HG03175 (cell line): ENCODE results near the gene MCEMP1.

Experiments
- ATAC-seq: cut with Tn5 transposase; IDR thresholded peaks from one replicate; pipeline ENCODE4 v1.9.1; 2021; ENCODE audit warnings: mild to moderate bottlenecking, moderate library complexity; ENCODE audit not compliant: unreplicated experiment

The MCEMP1 gene

GRCh38 chr19:7692417-7693088, 15.7 kb downstream of the MCEMP1 start:
- no peak for ATAC-seq

DNA sequence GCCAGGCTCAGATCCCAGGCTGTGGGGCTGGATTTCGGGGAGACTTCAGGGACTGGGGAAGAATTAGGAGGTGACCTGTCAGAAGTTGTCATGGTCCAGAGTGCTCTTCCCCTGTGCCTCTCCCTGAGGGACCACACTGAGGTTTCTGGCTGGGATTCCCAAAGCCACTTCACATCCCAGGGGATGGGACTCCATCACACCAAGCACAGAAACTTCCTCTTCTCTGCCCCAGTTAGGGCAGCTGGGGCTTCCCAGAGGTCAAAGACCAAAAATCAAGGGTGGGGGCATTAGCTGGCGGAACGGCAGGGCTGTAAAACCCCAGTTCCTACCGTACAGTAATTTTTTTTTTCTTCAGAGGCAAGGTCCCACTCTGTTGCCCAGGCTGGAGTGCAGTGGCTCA, 17.6 kb downstream of the MCEMP1 start:
- ATAC-seq: no peak

- ATAC-seq: no peak
Observed at GRCh38 chr19:7697721-7698287, 20.9 kb downstream of the MCEMP1 start.

DNA sequence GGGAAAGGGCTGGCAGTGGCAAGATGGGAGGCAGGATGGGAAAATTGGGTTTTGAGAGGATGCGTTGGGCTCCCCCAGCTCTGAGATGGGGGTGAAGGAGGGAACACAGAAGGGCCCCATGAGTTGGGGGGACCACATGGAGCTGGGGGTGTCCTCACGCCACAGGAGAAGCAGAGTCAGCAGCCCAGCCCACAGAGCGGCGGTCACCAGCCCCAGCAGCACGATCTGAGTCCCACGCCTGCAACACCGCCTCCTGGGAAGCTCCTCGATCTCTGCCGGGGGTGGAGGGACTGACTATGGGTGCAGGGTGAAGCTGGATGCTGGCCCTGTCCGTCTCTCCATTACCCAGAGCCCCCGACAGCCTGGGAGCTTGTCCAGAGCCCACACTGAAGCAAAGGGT, 21.7 kb downstream of the MCEMP1 start:
- ATAC-seq: no peak

GRCh38 chr19:7699003-7699402, 22.1 kb downstream of the MCEMP1 start:
- ATAC-seq: no peak

- no peak for ATAC-seq
Observed at GRCh38 chr19:7699417-7700401, 22.8 kb downstream of the MCEMP1 start.

DNA sequence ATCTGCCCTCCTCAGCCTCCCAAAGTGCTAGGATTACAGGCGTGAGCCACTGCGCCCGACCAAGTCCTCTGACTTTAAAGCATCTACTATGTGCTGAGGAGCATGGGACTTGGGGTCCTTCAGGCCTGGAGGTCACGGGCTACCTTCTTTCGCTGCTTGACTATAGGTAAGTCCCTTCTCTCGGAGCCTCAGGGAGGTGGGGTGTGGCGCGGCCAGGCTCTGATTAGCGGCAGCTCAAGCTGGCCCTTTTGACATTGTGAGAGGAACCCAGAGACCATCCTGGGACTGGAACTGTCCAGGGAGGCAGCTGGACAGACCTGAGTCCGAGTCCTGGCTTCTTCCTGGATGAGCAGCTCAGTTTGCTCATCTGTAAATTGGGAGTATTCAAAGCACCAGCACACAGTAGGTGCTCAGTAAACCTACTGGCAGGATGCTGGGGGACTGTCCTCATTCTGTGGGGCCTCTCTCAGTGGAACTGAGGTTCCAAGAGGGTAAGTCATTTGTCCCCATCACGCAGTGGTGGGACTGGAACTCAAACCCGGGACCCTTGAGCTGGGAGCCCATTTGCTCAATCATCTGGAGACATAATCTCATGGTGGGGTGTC, 24.3 kb downstream of the MCEMP1 start:
- no peak for ATAC-seq

- peak; percentile 59 for ATAC-seq
Observed at GRCh38 chr19:7701654-7702457, 25.0 kb downstream of the MCEMP1 start, which contains the start of gene FCER2. TSS of gene FCER2 (minus strand) at chr19:7702131. CDS start at chr19:7699760, 2,371 bp downstream.

GRCh38 chr19:7703332-7703731, 26.4 kb downstream of the MCEMP1 start:
- ATAC-seq: no peak

- ATAC-seq: no peak
Observed at GRCh38 chr19:7704280-7705060, 27.6 kb downstream of the MCEMP1 start.

DNA sequence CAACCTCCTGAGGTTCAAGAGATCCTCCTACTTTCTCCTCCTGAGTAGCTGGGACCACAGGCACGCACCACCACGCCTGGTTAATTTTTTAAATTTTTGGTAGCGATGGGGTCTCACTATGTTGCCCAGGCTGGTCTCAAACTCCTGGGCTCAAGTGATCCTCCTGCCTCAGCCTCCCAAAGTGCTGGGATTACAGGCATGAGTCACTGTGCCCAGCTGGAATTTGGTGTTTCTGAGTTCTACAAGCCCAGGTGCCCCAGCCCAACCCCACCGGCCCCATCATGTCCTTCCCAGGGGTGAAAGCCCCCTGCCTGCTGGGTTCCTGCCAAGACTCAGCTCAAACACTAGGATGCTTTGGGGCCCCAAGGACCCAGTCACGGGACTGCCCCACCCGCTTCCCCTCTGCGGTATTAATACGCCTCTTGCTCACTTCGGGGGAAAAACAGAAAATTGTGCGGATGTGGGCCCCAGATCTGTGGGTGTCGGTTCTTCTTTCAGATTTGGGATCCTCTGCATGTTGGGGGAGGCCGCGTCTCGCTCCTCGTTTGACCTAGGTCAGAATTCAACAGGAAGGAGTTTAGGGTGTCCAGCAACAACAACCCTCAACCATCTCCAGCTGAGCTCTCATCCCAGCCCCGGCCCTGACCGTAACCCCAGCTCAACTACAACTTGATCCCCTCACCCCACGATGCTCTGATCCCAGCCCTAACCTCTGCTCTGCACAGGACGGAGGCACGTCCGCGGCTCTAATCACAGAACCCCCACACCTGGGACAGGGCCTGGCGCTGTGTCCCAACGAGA, 28.7 kb downstream of the MCEMP1 start:
- peak; percentile 35 for ATAC-seq

- ATAC-seq: no peak
Observed at GRCh38 chr19:7706188-7706954, 29.5 kb downstream of the MCEMP1 start.

GRCh38 chr19:7706955-7707456, 30.1 kb downstream of the MCEMP1 start:
- ATAC-seq: no peak

GRCh38 chr19:7709932-7710460, 33.1 kb downstream of the MCEMP1 start:
- ATAC-seq: no peak

- ATAC-seq: no peak
Observed at GRCh38 chr19:7710616-7711015, 33.7 kb downstream of the MCEMP1 start.

GRCh38 chr19:7715671-7716070, 38.8 kb downstream of the MCEMP1 start:
- no peak for ATAC-seq

- no peak for ATAC-seq
Observed at GRCh38 chr19:7716762-7717161, 39.9 kb downstream of the MCEMP1 start.

GRCh38 chr19:7718668-7719067, 41.8 kb downstream of the MCEMP1 start:
- ATAC-seq: no peak
